DOHH2 (cell line): ENCODE results near the gene PSORS1C2.

Experiments
- H3F3A ChIP-seq: fragments of 200-600 bp; sonication (generic), shearing (Covaris generic); 2 replicates; pipeline ENCODE4 v1.6.0; 2016; ENCODE audit warnings: antibody characterized with exemption, mild to moderate bottlenecking; ENCODE audit not compliant: control insufficient read depth, insufficient read depth
- H3K27ac ChIP-seq: fragments of 200-600 bp; sonication (generic); 2 replicates; pipeline ENCODE4 v1.5.1; 2014; ENCODE audit warnings: low read depth, mild to moderate bottlenecking, low read length, moderate library complexity
- H3K27me3 ChIP-seq: fragments of 200-600 bp; sonication (generic); 2 replicates; pipeline ENCODE4 v1.6.1; 2014; ENCODE audit warnings: mild to moderate bottlenecking, low read length, mixed read lengths; ENCODE audit not compliant: control insufficient read depth
- H3K36me3 ChIP-seq: fragments of 200-600 bp; sonication (generic); 2 replicates; pipeline ENCODE4 v1.6.1; 2014; ENCODE audit warnings: mild to moderate bottlenecking, low read length, moderate library complexity, mixed read lengths; ENCODE audit not compliant: control insufficient read depth
- H3K4me1 ChIP-seq: fragments of 200-600 bp; sonication (generic); 2 replicates; pipeline ENCODE4 v1.6.1; 2014; ENCODE audit warnings: mild to moderate bottlenecking, low read length, mixed read lengths; ENCODE audit not compliant: control insufficient read depth
- H3K4me2 ChIP-seq: fragments of 200-600 bp; sonication (generic); 2 replicates; pipeline ENCODE4 v1.6.0; 2014; ENCODE audit warnings: mild to moderate bottlenecking, low read length, moderate library complexity
- H3K4me3 ChIP-seq: fragments of 200-600 bp; sonication (generic); 2 replicates; pipeline ENCODE4 v1.5.1; 2014; ENCODE audit warnings: mild to moderate bottlenecking, low read length, mixed read lengths
- H3K79me2 ChIP-seq: fragments of 200-600 bp; sonication (generic); 2 replicates; pipeline ENCODE4 v1.6.1; 2014; ENCODE audit warnings: mild to moderate bottlenecking, low read length, mixed read lengths; ENCODE audit not compliant: control insufficient read depth
- H3K9me2 ChIP-seq: fragments of 200-600 bp; sonication (generic); replicated peaks from 2 replicates; pipeline ENCODE4 v1.6.1; 2014; ENCODE audit warnings: mild to moderate bottlenecking, low read length, mixed read lengths; ENCODE audit not compliant: control insufficient read depth
- H3K9me3 ChIP-seq: fragments of 200-600 bp; sonication (generic); 2 replicates; pipeline ENCODE4 v1.6.1; 2014; ENCODE audit warnings: antibody characterized with exemption, low read length, mixed read lengths; ENCODE audit not compliant: control insufficient read depth, insufficient read depth
- H4K20me1 ChIP-seq: fragments of 200-600 bp; sonication (generic); 2 replicates; pipeline ENCODE4 v1.6.0; 2014; ENCODE audit warnings: low read depth, mild to moderate bottlenecking, antibody characterized with exemption, low read length, moderate library complexity; ENCODE audit not compliant: control insufficient read depth, insufficient read depth
- EZH2phosphoT487 ChIP-seq: fragments of 200-600 bp; sonication (generic); IDR thresholded peaks from 2 replicates; pipeline ENCODE4 v1.6.1; 2017; ENCODE audit warnings: borderline replicate concordance, mild to moderate bottlenecking, antibody characterized with exemption, low read length, moderate library complexity, mixed read lengths
- TF ChIP-seq, protein P1 (sequence below): fragments of 200-600 bp; sonication (generic); IDR thresholded peaks from one replicate; pipeline ENCODE4 v1.5.1; 2014; ENCODE audit warnings: antibody characterized with exemption, mild to moderate bottlenecking, low read depth, low read length; ENCODE audit not compliant: poor library complexity, severe bottlenecking

The PSORS1C2 gene

GRCh38 chr6:31096656-31097055 lies 42.2 kb downstream of the PSORS1C2 start:
- H3K9me2 ChIP-seq: no peaks in the 10 kb centered on the region
- H3K4me2 ChIP-seq: no peak overlapping the region
- H3K4me3 ChIP-seq: no peak overlapping the region
- H3K9me3 ChIP-seq: no peaks in the 10 kb centered on the region
- TF ChIP-seq EZH2phosphoT487: no peak
- TF ChIP-seq, protein P1, sequence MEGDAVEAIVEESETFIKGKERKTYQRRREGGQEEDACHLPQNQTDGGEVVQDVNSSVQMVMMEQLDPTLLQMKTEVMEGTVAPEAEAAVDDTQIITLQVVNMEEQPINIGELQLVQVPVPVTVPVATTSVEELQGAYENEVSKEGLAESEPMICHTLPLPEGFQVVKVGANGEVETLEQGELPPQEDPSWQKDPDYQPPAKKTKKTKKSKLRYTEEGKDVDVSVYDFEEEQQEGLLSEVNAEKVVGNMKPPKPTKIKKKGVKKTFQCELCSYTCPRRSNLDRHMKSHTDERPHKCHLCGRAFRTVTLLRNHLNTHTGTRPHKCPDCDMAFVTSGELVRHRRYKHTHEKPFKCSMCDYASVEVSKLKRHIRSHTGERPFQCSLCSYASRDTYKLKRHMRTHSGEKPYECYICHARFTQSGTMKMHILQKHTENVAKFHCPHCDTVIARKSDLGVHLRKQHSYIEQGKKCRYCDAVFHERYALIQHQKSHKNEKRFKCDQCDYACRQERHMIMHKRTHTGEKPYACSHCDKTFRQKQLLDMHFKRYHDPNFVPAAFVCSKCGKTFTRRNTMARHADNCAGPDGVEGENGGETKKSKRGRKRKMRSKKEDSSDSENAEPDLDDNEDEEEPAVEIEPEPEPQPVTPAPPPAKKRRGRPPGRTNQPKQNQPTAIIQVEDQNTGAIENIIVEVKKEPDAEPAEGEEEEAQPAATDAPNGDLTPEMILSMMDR: no peak
- no peaks in the 10 kb centered on the region for H3K4me1 ChIP-seq
- H3K27ac ChIP-seq: no peak overlapping the region
- no peaks in the 10 kb centered on the region for H4K20me1 ChIP-seq
- peaks cover 2% of the 10 kb centered on the region; the same call in 1 of the 2 replicates for H3K27me3 ChIP-seq
- no peaks in the 10 kb centered on the region for H3K79me2 ChIP-seq
- H3F3A ChIP-seq: no peaks in the 10 kb centered on the region
- no peaks in the 10 kb centered on the region for H3K36me3 ChIP-seq

- no peak overlapping the region for H3K4me2 ChIP-seq
- no peaks in the 10 kb centered on the region for H3K36me3 ChIP-seq
- no peaks in the 10 kb centered on the region for H3K9me2 ChIP-seq
- H3K9me3 ChIP-seq: no peaks in the 10 kb centered on the region
- no peaks in the 10 kb centered on the region for H3K79me2 ChIP-seq
- H3K27ac ChIP-seq: no peak overlapping the region
- H4K20me1 ChIP-seq: no peaks in the 10 kb centered on the region
- TF ChIP-seq EZH2phosphoT487: no peak
- TF ChIP-seq, protein P1: no peak
- H3K4me1 ChIP-seq: no peaks in the 10 kb centered on the region
- no peaks in the 10 kb centered on the region for H3F3A ChIP-seq
- H3K4me3 ChIP-seq: no peak overlapping the region
- H3K27me3 ChIP-seq: peaks cover 2% of the 10 kb centered on the region; the same call in 1 of the 2 replicates
These were observed 42.7 kb downstream of the PSORS1C2 start for GRCh38 chr6:31096215-31096614.

- Histone ChIP-seq H3K4me2 (no peak overlapping the region), H3K79me2 (no peaks in the 10 kb centered on the region), H3K27me3 (peaks cover 5% of the 10 kb centered on the region; the same call in 1 of the 2 replicates), H3K9me3 (no peaks in the 10 kb centered on the region), H3K4me1 (no peaks in the 10 kb centered on the region), H3K9me2 (no peaks in the 10 kb centered on the region), H3K36me3 (no peaks in the 10 kb centered on the region), H3K27ac (no peak overlapping the region), H4K20me1 (no peaks in the 10 kb centered on the region), H3K4me3 (no peak overlapping the region), H3F3A (no peaks in the 10 kb centered on the region)
- no peak for TF ChIP-seq EZH2phosphoT487
- TF ChIP-seq, protein P1: no peak
These were observed 44.4 kb downstream of the PSORS1C2 start for GRCh38 chr6:31094389-31094881.
